A673 (cell line): ENCODE measurements around the gene THSD4.

Experiments used
- CTCF ChIP-seq: fragments of 300-800, 200-600 bp; sonication (generic); conservative IDR thresholded peaks from 2 replicates; pipeline ENCODE4 v1.5.1; 2017; ENCODE audit warnings: low read depth, mild to moderate bottlenecking, antibody characterized with exemption, low read length, moderate library complexity, mixed read lengths
- EZH2 ChIP-seq: fragments of 200-600 bp; sonication (generic); IDR thresholded peaks from 2 replicates; pipeline ENCODE4 v1.6.1; 2017; ENCODE audit warnings: borderline replicate concordance, low read depth, mild to moderate bottlenecking, mixed read lengths, antibody characterized with exemption, low read length; ENCODE audit not compliant: poor library complexity, severe bottlenecking

DNA sequence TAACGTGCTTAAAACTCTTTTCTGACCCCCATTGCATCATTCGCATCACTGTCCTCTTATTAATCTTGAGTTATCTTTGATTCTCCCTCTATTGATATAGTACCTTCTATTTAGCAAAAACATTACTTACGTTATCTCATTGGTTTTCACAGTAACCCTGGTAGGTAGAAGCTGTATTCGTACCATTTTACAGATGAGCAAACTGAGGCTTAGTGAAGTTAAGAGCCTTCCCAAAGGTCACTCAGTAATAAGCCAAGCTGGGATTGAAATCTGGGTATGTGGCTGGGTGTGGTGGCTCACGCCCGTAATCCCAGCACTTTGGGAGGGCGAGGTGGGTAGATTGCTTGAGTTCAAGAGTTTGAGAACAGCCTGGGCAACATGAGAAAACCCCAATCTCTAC is 244.0 kb downstream of the THSD4 start:
- no peak for TF ChIP-seq CTCF
- TF ChIP-seq EZH2, result no peak
